ENCODE measurements around the gene CFAP97D1. TPM values are rescaled to one million over a fixed set of nuclear protein-coding genes. Genes with fewer than 3 reads are reported as not detected.
"Not testable (repeated sequence)": the region's sequence is repeated elsewhere in the genome, so short reads cannot be mapped to it uniquely, and the experiment has no call there.

Gene CFAP97D1
- total RNA-seq, 1 donor from 2014 or later = 1.4 TPM

- DNase-seq (ENCODE audit: low spot score) = peak; percentile 44
Observed at GRCh38 chr17:43768382-43768781, 11.9 kb upstream of the CFAP97D1 start.

- DNase-seq (ENCODE audit: low spot score) = no peak
Observed at GRCh38 chr17:43768943-43769342, 11.3 kb upstream of the CFAP97D1 start.

GRCh38 chr17:43769426-43769825, 10.8 kb upstream of the CFAP97D1 start:
- no peak for DNase-seq (ENCODE audit: low spot score)

GRCh38 chr17:43769859-43770258, 10.4 kb upstream of the CFAP97D1 start:
- DNase-seq (ENCODE audit: low spot score) = no peak

GRCh38 chr17:43770957-43771356, 9.3 kb upstream of the CFAP97D1 start:
- DNase-seq (ENCODE audit: low spot score) = no peak

- no peak for DNase-seq (ENCODE audit: low spot score)
Observed at GRCh38 chr17:43771463-43771862, 8.8 kb upstream of the CFAP97D1 start.

- peak; percentile 48 for DNase-seq (ENCODE audit: low spot score)
Observed at GRCh38 chr17:43772877-43773648, 7.2 kb upstream of the CFAP97D1 start.

GRCh38 chr17:43774304-43775250, 5.7 kb upstream of the CFAP97D1 start:
- DNase-seq (ENCODE audit: low spot score) = no peak

GRCh38 chr17:43778337-43779144, 1.7 kb upstream of the CFAP97D1 start, which contains the start of gene DUSP3:
TSS of gene DUSP3 (minus strand) at chr17:43778977. CDS start at chr17:43778924, 53 bp downstream.
- peak; percentile 93 for DNase-seq (ENCODE audit: low spot score)

GRCh38 chr17:43779145-43780125, 800 bp upstream of the CFAP97D1 start:
- peak; percentile 28 for DNase-seq (ENCODE audit: low spot score)

- DNase-seq (ENCODE audit: low spot score) = no peak
Observed at GRCh38 chr17:43782913-43783680, 2.9 kb downstream of the CFAP97D1 start.

- DNase-seq (ENCODE audit: low spot score) = no peak
Observed at GRCh38 chr17:43784068-43784467, 3.8 kb downstream of the CFAP97D1 start.

- DNase-seq (ENCODE audit: low spot score) = no peak
Observed at GRCh38 chr17:43784628-43785101, 4.4 kb downstream of the CFAP97D1 start.

- no peak for DNase-seq (ENCODE audit: low spot score)
Observed at GRCh38 chr17:43787728-43788127, 7.5 kb downstream of the CFAP97D1 start.

GRCh38 chr17:43788540-43788939, 8.3 kb downstream of the CFAP97D1 start:
- no peak for DNase-seq (ENCODE audit: low spot score)

- DNase-seq (ENCODE audit: low spot score) = no peak
Observed at GRCh38 chr17:43789482-43789881, 9.2 kb downstream of the CFAP97D1 start.

- no peak for DNase-seq (ENCODE audit: low spot score)
Observed at GRCh38 chr17:43790311-43790940, 10.2 kb downstream of the CFAP97D1 start.

- no peak for DNase-seq (ENCODE audit: low spot score)
Observed at GRCh38 chr17:43791589-43791988, 11.4 kb downstream of the CFAP97D1 start.

- DNase-seq (ENCODE audit: low spot score) = not testable (repeated sequence)
Observed at GRCh38 chr17:43792668-43793067, 12.4 kb downstream of the CFAP97D1 start.
